Measurements from ENCODE around the gene YKT6. TPM values are rescaled to one million over a fixed set of nuclear protein-coding genes. Genes with fewer than 3 reads are reported as not detected.

The YKT6 gene
- total and polyA plus RNA-seq, 2 experiments from 2014 or later: 33.5 to 114 TPM

GRCh38 chr7:44259547-44260457, 59.0 kb downstream of the YKT6 start:
- Mint-ChIP-seq H3K27me3 (ENCODE audit: insufficient read depth, low read depth, poor library complexity) (peaks cover 21% of the 10 kb centered on the region), H3K4me1 (peaks cover 18% of the 10 kb centered on the region), H3K27ac (no peak overlapping the region), H3K4me3 (no peak overlapping the region), H3K9me3 (peaks cover 2% of the 10 kb centered on the region; the same call in 2 of the 3 replicates), H3K36me3 (ENCODE audit: low read depth) (no peaks in the 10 kb centered on the region; the same call in 2 of the 3 replicates)
- H3F3A ChIP-seq (replicated peaks; ENCODE audit: low read depth): no peaks in the 10 kb centered on the region
- H3K27ac ChIP-seq (ENCODE audit: low read depth): no peak overlapping the region
- H2AFZ ChIP-seq: no peak overlapping the region
- ATAC-seq (no peak), DNase-seq (ENCODE audit: low spot score) (no peak)
- H3K4me2 ChIP-seq: no peak overlapping the region
- no peaks in the 10 kb centered on the region for H3K27me3 ChIP-seq (ENCODE audit: insufficient read depth)
- H3K4me1 ChIP-seq (ENCODE audit: insufficient read depth): no peaks in the 10 kb centered on the region
- no peaks in the 10 kb centered on the region for H3K9me2 ChIP-seq (ENCODE audit: insufficient read depth)
- TF ChIP-seq CREB1 (CRISPR knock-in tag; IDR thresholded peaks at IDR 0.05; ENCODE audit: low read depth) (no peak), EZH2phosphoT487 (IDR thresholded peaks at IDR 0.05; ENCODE audit: unreplicated experiment) (no peak), JUNB (IDR thresholded peaks at IDR 0.05; ENCODE audit: unreplicated experiment) (no peak), EZH2 (IDR thresholded peaks at IDR 0.05; ENCODE audit: low read depth, unreplicated experiment) (no peak), ZNF331 (CRISPR knock-in tag; IDR thresholded peaks at IDR 0.05; ENCODE audit: low read depth) (no peak), POLR2AphosphoS5 (IDR thresholded peaks at IDR 0.05; ENCODE audit: low read depth) (no peak), STAT1 (IDR thresholded peaks at IDR 0.05; ENCODE audit: unreplicated experiment) (no peak), ZNF462 (CRISPR knock-in tag; IDR thresholded peaks at IDR 0.05) (no peak), ZNF114 (CRISPR knock-in tag; IDR thresholded peaks at IDR 0.05) (no peak), NANOG (IDR thresholded peaks at IDR 0.05; ENCODE audit: borderline replicate concordance) (no peak), ETS1 (IDR thresholded peaks at IDR 0.05) (no peak)
- TF ChIP-seq, protein P1, sequence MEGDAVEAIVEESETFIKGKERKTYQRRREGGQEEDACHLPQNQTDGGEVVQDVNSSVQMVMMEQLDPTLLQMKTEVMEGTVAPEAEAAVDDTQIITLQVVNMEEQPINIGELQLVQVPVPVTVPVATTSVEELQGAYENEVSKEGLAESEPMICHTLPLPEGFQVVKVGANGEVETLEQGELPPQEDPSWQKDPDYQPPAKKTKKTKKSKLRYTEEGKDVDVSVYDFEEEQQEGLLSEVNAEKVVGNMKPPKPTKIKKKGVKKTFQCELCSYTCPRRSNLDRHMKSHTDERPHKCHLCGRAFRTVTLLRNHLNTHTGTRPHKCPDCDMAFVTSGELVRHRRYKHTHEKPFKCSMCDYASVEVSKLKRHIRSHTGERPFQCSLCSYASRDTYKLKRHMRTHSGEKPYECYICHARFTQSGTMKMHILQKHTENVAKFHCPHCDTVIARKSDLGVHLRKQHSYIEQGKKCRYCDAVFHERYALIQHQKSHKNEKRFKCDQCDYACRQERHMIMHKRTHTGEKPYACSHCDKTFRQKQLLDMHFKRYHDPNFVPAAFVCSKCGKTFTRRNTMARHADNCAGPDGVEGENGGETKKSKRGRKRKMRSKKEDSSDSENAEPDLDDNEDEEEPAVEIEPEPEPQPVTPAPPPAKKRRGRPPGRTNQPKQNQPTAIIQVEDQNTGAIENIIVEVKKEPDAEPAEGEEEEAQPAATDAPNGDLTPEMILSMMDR (conservative IDR thresholded peaks at IDR 0.05; ENCODE audit: low read depth in 2 of 2): no peak
- TF ChIP-seq, protein P2, sequence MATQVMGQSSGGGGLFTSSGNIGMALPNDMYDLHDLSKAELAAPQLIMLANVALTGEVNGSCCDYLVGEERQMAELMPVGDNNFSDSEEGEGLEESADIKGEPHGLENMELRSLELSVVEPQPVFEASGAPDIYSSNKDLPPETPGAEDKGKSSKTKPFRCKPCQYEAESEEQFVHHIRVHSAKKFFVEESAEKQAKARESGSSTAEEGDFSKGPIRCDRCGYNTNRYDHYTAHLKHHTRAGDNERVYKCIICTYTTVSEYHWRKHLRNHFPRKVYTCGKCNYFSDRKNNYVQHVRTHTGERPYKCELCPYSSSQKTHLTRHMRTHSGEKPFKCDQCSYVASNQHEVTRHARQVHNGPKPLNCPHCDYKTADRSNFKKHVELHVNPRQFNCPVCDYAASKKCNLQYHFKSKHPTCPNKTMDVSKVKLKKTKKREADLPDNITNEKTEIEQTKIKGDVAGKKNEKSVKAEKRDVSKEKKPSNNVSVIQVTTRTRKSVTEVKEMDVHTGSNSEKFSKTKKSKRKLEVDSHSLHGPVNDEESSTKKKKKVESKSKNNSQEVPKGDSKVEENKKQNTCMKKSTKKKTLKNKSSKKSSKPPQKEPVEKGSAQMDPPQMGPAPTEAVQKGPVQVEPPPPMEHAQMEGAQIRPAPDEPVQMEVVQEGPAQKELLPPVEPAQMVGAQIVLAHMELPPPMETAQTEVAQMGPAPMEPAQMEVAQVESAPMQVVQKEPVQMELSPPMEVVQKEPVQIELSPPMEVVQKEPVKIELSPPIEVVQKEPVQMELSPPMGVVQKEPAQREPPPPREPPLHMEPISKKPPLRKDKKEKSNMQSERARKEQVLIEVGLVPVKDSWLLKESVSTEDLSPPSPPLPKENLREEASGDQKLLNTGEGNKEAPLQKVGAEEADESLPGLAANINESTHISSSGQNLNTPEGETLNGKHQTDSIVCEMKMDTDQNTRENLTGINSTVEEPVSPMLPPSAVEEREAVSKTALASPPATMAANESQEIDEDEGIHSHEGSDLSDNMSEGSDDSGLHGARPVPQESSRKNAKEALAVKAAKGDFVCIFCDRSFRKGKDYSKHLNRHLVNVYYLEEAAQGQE (IDR thresholded peaks at IDR 0.05; ENCODE audit: unreplicated experiment): no peak
- H3K4me3 ChIP-seq: no peak overlapping the region
- H4K20me1 ChIP-seq (replicated peaks; ENCODE audit: insufficient read depth): no peaks in the 10 kb centered on the region; the same call in 1 of the 2 replicates
- H3K79me2 ChIP-seq (replicated peaks; ENCODE audit: insufficient read depth): no peaks in the 10 kb centered on the region
- H3K36me3 ChIP-seq (ENCODE audit: insufficient read depth): no peaks in the 10 kb centered on the region
